ENCODE data around the gene ANAPC15.
A peak's percentile ranks its signal among the peaks of the same experiment; 100 is the strongest.

Gene ANAPC15

GRCh38 chr11:72078477-72078876 lies 34.0 kb downstream of the ANAPC15 start:
- TF ChIP-seq CTCF (conservative IDR thresholded peaks at IDR 0.05; ENCODE audit: low read depth): no peak
- no peak overlapping the region for H3K27ac ChIP-seq
- DNase-seq (ENCODE audit: low spot score): no peak
- ChIA-PET POLR2A (ENCODE audit: low non-redundant PET) (no interaction called here), CTCF (interaction anchor here (0.6 to 1.6 kb wide), 5 partner anchors 13 to 154 kb away, joined by 3 to 8 read pairs (median 4); no protein-coding TSS in a partner anchor)

- CTCF ChIA-PET: interaction anchor here (0.7 to 1.1 kb wide), 3 partner anchors 27 to 69 kb away, joined by 3 to 4 read pairs (median 4); no protein-coding TSS in a partner anchor
- POLR2A ChIA-PET (ENCODE audit: low non-redundant PET): interaction anchor here (0.5 kb wide), 1 partner anchor 10 kb away, joined by 3 read pairs; no protein-coding TSS in a partner anchor
- TF ChIP-seq CTCF (conservative IDR thresholded peaks at IDR 0.05; ENCODE audit: low read depth): no peak
- H3K27ac ChIP-seq: peak overlapping the region; percentile 27; the same call in 1 of the 2 replicates
- no peak for DNase-seq (ENCODE audit: low spot score)
Observed at GRCh38 chr11:72075756-72076155, 36.7 kb downstream of the ANAPC15 start.

- POLR2A ChIA-PET (ENCODE audit: low non-redundant PET): interaction anchor here (0.6 kb wide), 1 partner anchor 98 kb away, joined by 3 read pairs; no protein-coding TSS in a partner anchor
- TF ChIP-seq CTCF (conservative IDR thresholded peaks at IDR 0.05; ENCODE audit: low read depth): no peak
- DNase-seq (ENCODE audit: low spot score): no peak
- CTCF ChIA-PET: interaction anchor here (0.6 to 1.1 kb wide), 4 partner anchors 27 to 69 kb away, joined by 3 to 4 read pairs (median 4); no protein-coding TSS in a partner anchor
- no peak overlapping the region for H3K27ac ChIP-seq
Observed at GRCh38 chr11:72075109-72075508, 37.4 kb downstream of the ANAPC15 start.

- H3K27ac ChIP-seq: peak overlapping the region; percentile 87
- CTCF ChIA-PET: interaction anchor here (1.7 kb wide), 1 partner anchor 47 kb away, joined by 6 read pairs; no protein-coding TSS in a partner anchor
- POLR2A ChIA-PET (ENCODE audit: low non-redundant PET): no interaction called here
- TF ChIP-seq CTCF (conservative IDR thresholded peaks at IDR 0.05; ENCODE audit: low read depth): no peak
- peak; percentile 37 for DNase-seq (ENCODE audit: low spot score)
Observed at GRCh38 chr11:72072348-72072747, 40.1 kb downstream of the ANAPC15 start.

- peak overlapping the region; percentile 79 for H3K27ac ChIP-seq
- no peak for DNase-seq (ENCODE audit: low spot score)
- POLR2A ChIA-PET (ENCODE audit: low non-redundant PET): no interaction called here
- no peak for TF ChIP-seq CTCF (conservative IDR thresholded peaks at IDR 0.05; ENCODE audit: low read depth)
- CTCF ChIA-PET: interaction anchor here (0.8 kb wide), 2 partner anchors 45 to 360 kb away, joined by 3 read pairs; no protein-coding TSS in a partner anchor
Observed at GRCh38 chr11:72070491-72070890, 42.0 kb downstream of the ANAPC15 start.

GRCh38 chr11:72069787-72070251 lies 42.7 kb downstream of the ANAPC15 start:
- CTCF ChIA-PET: interaction anchor here (0.8 kb wide), 2 partner anchors 44 to 361 kb away, joined by 3 read pairs; no protein-coding TSS in a partner anchor
- DNase-seq (ENCODE audit: low spot score): peak; percentile 69
- no peak for TF ChIP-seq CTCF (conservative IDR thresholded peaks at IDR 0.05; ENCODE audit: low read depth)
- POLR2A ChIA-PET (ENCODE audit: low non-redundant PET): no interaction called here
- H3K27ac ChIP-seq: peak overlapping the region; percentile 79

Measured in RWPE1 (cell line).